GM12892 (cell line): Measurements from ENCODE around the gene USP47.

Experiments
- DNase-seq: peaks from one replicate; pipeline ENCODE4 v3.0.0; 2011; ENCODE audit not compliant: insufficient read length
- FAIRE-seq: peaks from 2 replicates; lab custom pipeline; 2011; peaks lifted over from hg19 to GRCh38; lab: Jason Lieb, UNC
- POLR2A ChIP-seq: IDR thresholded peaks from 2 replicates; pipeline ENCODE4 v1.6.1; 2011; ENCODE audit warnings: low read depth, low read length, control low read depth
- POLR2AphosphoS5 ChIP-seq: IDR thresholded peaks from 2 replicates; pipeline ENCODE4 v1.6.1; 2011; ENCODE audit warnings: low read depth, low read length, control low read depth
- TAF1 ChIP-seq: IDR thresholded peaks from 2 replicates; pipeline ENCODE4 v1.6.1; 2011; ENCODE audit warnings: low read depth, mild to moderate bottlenecking, control low read depth, low read length, borderline replicate concordance

Gene USP47

GRCh38 chr11:11989774-11990744 is 148.3 kb downstream of the USP47 start:
- FAIRE-seq (no peak), DNase-seq (no peak)
- TF ChIP-seq TAF1 (no peak), POLR2A (no peak), POLR2AphosphoS5 (no peak)

- TF ChIP-seq POLR2A: no peak
- TF ChIP-seq TAF1: no peak
- no peak for TF ChIP-seq POLR2AphosphoS5
- no peak for FAIRE-seq
- no peak for DNase-seq
These were observed 150.8 kb downstream of the USP47 start for GRCh38 chr11:11992257-11993212.

GRCh38 chr11:11993839-11994238 is 152.1 kb downstream of the USP47 start:
- TF ChIP-seq POLR2A (no peak), POLR2AphosphoS5 (no peak)
- DNase-seq (no peak), FAIRE-seq (no peak)

GRCh38 chr11:11995601-11996000 is 153.8 kb downstream of the USP47 start:
- FAIRE-seq: no peak
- no peak for DNase-seq
- TF ChIP-seq POLR2AphosphoS5 (no peak), TAF1 (no peak), POLR2A (no peak)

- DNase-seq (no peak), FAIRE-seq (no peak)
- TF ChIP-seq POLR2A: no peak
- TF ChIP-seq POLR2AphosphoS5: no peak
- TF ChIP-seq TAF1: no peak
These were observed 154.7 kb downstream of the USP47 start for GRCh38 chr11:11996321-11997048.

GRCh38 chr11:11997049-11997322 is 155.2 kb downstream of the USP47 start:
- FAIRE-seq (no peak), DNase-seq (no peak)
- no peak for TF ChIP-seq POLR2A
- TF ChIP-seq TAF1: no peak
- no peak for TF ChIP-seq POLR2AphosphoS5

- FAIRE-seq (peak; percentile 77), DNase-seq (no peak)
- TF ChIP-seq POLR2A (no peak), POLR2AphosphoS5 (no peak), TAF1 (no peak)
These were observed 156.5 kb downstream of the USP47 start for GRCh38 chr11:11998091-11998781.

GRCh38 chr11:12001186-12001585 is 159.4 kb downstream of the USP47 start:
- no peak for TF ChIP-seq TAF1
- no peak for TF ChIP-seq POLR2AphosphoS5
- no peak for TF ChIP-seq POLR2A
- no peak for FAIRE-seq
- no peak for DNase-seq

GRCh38 chr11:12003336-12003735 is 161.6 kb downstream of the USP47 start:
- DNase-seq (no peak), FAIRE-seq (no peak)
- TF ChIP-seq POLR2AphosphoS5 (no peak), POLR2A (no peak), TAF1 (no peak)

GRCh38 chr11:12003815-12004214 is 162.0 kb downstream of the USP47 start:
- no peak for TF ChIP-seq POLR2AphosphoS5
- no peak for TF ChIP-seq POLR2A
- TF ChIP-seq TAF1: no peak
- DNase-seq (no peak), FAIRE-seq (no peak)

- FAIRE-seq (no peak), DNase-seq (no peak)
- TF ChIP-seq TAF1 (no peak), POLR2A (no peak), POLR2AphosphoS5 (no peak)
These were observed 163.3 kb downstream of the USP47 start for GRCh38 chr11:12005061-12005460.
